ENCODE results near the gene PODXL. TPM values are rescaled to one million over a fixed set of nuclear protein-coding genes. Genes with fewer than 3 reads are reported as not detected.

PODXL gene
- polyA plus RNA-seq, 1 donor from 2014 or later = 4.5 TPM

DNA sequence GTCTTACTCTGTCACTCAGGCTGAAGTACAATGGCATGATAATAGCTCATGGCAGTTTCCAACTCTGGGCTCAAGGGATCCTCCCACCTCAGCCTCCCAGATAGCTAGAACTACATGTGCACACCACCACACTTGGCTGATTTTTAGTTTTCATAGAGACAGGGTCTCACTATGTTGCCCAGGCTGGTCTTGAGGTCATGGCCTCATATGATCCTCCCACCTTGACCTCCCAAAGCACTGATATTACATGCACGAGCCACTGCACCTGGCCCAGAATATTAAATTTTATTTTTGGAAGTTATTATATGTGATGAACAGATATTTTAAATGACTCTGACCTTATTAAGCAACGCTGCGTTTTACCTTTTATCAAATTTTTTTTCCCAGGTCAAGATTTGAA, 94.4 kb downstream of the PODXL start:
- Histone ChIP-seq H3K4me2 (ENCODE audit: low read length) (no peak overlapping the region), H3K27me3 (ENCODE audit: insufficient read depth, low read depth, low read length) (no peaks in the 10 kb centered on the region), H3K79me2 (replicated peaks; ENCODE audit: insufficient read depth, low read length) (no peaks in the 10 kb centered on the region), H3K4me3 (ENCODE audit: low read length) (no peak overlapping the region), H3K9me2 (ENCODE audit: insufficient read depth, low read length) (no peaks in the 10 kb centered on the region), H3K27ac (ENCODE audit: low read length) (no peak overlapping the region), H3K36me3 (ENCODE audit: insufficient read depth, low read length) (peaks cover under 1% of the 10 kb centered on the region), H3F3A (ENCODE audit: insufficient read depth, low read length, poor library complexity, severe bottlenecking) (no peaks in the 10 kb centered on the region), H3K9me3 (ENCODE audit: low read length) (no peaks in the 10 kb centered on the region), H2AFZ (ENCODE audit: low read depth, low read length) (no peak overlapping the region), H4K20me1 (ENCODE audit: insufficient read depth) (no peaks in the 10 kb centered on the region), H3K9ac (ENCODE audit: low read length) (no peak overlapping the region)
- TF ChIP-seq SMC3 (conservative IDR thresholded peaks at IDR 0.05; ENCODE audit: poor library complexity) (no peak), EP300 (conservative IDR thresholded peaks at IDR 0.05; ENCODE audit: poor library complexity, severe bottlenecking) (no peak), EZH2 (IDR thresholded peaks at IDR 0.05; ENCODE audit: borderline replicate concordance, insufficient read depth, low read length, poor library complexity, severe bottlenecking) (no peak), RAD21 (conservative IDR thresholded peaks at IDR 0.05) (no peak), TAF1 (IDR thresholded peaks at IDR 0.05; ENCODE audit: low read depth) (no peak), POLR2AphosphoS5 (IDR thresholded peaks at IDR 0.05) (no peak), MXI1 (conservative IDR thresholded peaks at IDR 0.05; ENCODE audit: poor library complexity, severe bottlenecking) (no peak)
- TF ChIP-seq, protein P1, sequence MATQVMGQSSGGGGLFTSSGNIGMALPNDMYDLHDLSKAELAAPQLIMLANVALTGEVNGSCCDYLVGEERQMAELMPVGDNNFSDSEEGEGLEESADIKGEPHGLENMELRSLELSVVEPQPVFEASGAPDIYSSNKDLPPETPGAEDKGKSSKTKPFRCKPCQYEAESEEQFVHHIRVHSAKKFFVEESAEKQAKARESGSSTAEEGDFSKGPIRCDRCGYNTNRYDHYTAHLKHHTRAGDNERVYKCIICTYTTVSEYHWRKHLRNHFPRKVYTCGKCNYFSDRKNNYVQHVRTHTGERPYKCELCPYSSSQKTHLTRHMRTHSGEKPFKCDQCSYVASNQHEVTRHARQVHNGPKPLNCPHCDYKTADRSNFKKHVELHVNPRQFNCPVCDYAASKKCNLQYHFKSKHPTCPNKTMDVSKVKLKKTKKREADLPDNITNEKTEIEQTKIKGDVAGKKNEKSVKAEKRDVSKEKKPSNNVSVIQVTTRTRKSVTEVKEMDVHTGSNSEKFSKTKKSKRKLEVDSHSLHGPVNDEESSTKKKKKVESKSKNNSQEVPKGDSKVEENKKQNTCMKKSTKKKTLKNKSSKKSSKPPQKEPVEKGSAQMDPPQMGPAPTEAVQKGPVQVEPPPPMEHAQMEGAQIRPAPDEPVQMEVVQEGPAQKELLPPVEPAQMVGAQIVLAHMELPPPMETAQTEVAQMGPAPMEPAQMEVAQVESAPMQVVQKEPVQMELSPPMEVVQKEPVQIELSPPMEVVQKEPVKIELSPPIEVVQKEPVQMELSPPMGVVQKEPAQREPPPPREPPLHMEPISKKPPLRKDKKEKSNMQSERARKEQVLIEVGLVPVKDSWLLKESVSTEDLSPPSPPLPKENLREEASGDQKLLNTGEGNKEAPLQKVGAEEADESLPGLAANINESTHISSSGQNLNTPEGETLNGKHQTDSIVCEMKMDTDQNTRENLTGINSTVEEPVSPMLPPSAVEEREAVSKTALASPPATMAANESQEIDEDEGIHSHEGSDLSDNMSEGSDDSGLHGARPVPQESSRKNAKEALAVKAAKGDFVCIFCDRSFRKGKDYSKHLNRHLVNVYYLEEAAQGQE (IDR thresholded peaks at IDR 0.05; ENCODE audit: borderline replicate concordance) = no peak
- TF ChIP-seq, protein P2, sequence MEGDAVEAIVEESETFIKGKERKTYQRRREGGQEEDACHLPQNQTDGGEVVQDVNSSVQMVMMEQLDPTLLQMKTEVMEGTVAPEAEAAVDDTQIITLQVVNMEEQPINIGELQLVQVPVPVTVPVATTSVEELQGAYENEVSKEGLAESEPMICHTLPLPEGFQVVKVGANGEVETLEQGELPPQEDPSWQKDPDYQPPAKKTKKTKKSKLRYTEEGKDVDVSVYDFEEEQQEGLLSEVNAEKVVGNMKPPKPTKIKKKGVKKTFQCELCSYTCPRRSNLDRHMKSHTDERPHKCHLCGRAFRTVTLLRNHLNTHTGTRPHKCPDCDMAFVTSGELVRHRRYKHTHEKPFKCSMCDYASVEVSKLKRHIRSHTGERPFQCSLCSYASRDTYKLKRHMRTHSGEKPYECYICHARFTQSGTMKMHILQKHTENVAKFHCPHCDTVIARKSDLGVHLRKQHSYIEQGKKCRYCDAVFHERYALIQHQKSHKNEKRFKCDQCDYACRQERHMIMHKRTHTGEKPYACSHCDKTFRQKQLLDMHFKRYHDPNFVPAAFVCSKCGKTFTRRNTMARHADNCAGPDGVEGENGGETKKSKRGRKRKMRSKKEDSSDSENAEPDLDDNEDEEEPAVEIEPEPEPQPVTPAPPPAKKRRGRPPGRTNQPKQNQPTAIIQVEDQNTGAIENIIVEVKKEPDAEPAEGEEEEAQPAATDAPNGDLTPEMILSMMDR (IDR thresholded peaks at IDR 0.05; ENCODE audit: poor library complexity, severe bottlenecking) = no peak

DNA sequence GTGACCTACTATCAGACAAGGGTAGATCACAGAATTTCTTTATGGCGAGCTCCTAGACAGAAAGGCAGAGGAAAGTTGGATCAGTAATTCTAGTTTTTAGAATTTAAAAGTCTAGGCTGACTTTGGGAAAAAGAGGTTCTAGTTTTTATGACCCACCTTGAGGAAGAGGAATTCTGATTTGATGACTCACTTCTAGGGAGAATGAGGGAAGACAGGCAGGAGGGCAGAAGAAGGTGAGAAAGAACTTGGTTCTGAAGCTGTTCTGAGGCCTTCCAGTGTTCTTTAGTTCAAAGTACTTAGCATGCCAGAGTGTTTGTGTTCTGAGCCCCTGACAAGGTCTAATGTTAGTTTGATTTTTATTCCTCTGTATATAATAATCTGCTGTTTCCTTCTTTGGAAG, 97.2 kb downstream of the PODXL start:
- Histone ChIP-seq H3K4me3 (ENCODE audit: low read length) (no peak overlapping the region), H4K20me1 (ENCODE audit: insufficient read depth) (no peaks in the 10 kb centered on the region)
- TF ChIP-seq MXI1 (conservative IDR thresholded peaks at IDR 0.05; ENCODE audit: poor library complexity, severe bottlenecking) = no peak
- TF ChIP-seq EZH2 (IDR thresholded peaks at IDR 0.05; ENCODE audit: borderline replicate concordance, insufficient read depth, low read length, poor library complexity, severe bottlenecking) = no peak
- TF ChIP-seq EP300 (conservative IDR thresholded peaks at IDR 0.05; ENCODE audit: poor library complexity, severe bottlenecking) = no peak
- TF ChIP-seq TAF1 (IDR thresholded peaks at IDR 0.05; ENCODE audit: low read depth) = no peak
- no peak for TF ChIP-seq POLR2AphosphoS5 (IDR thresholded peaks at IDR 0.05)
- TF ChIP-seq, protein P1 (IDR thresholded peaks at IDR 0.05; ENCODE audit: borderline replicate concordance) = no peak
- no peak for TF ChIP-seq RAD21 (conservative IDR thresholded peaks at IDR 0.05)
- TF ChIP-seq SMC3 (conservative IDR thresholded peaks at IDR 0.05; ENCODE audit: poor library complexity) = no peak
- TF ChIP-seq, protein P2 (IDR thresholded peaks at IDR 0.05; ENCODE audit: poor library complexity, severe bottlenecking) = no peak

More for the DNA sequence above, 97.2 kb downstream of the PODXL start:
- Histone ChIP-seq H3K36me3 (ENCODE audit: insufficient read depth, low read length) (no peaks in the 10 kb centered on the region), H3K4me2 (ENCODE audit: low read length) (no peak overlapping the region), H2AFZ (ENCODE audit: low read depth, low read length) (no peak overlapping the region), H3K27me3 (ENCODE audit: insufficient read depth, low read depth, low read length) (no peaks in the 10 kb centered on the region), H3K27ac (ENCODE audit: low read length) (no peak overlapping the region), H3K9ac (ENCODE audit: low read length) (no peak overlapping the region), H3K9me3 (ENCODE audit: low read length) (no peaks in the 10 kb centered on the region), H3F3A (ENCODE audit: insufficient read depth, low read length, poor library complexity, severe bottlenecking) (no peaks in the 10 kb centered on the region), H3K79me2 (replicated peaks; ENCODE audit: insufficient read depth, low read length) (no peaks in the 10 kb centered on the region), H3K9me2 (ENCODE audit: insufficient read depth, low read length) (no peaks in the 10 kb centered on the region)

Measured in neural cell (in vitro differentiated cells).